CD14-positive monocyte (primary cell): Measurements from ENCODE around the gene B3GNT2. TPM values are rescaled to one million over a fixed set of nuclear protein-coding genes. Genes with fewer than 3 reads are reported as not detected.
A peak's percentile ranks its signal among the peaks of the same experiment; 100 is the strongest.

ENCODE experiments used
- DNase-seq, 3 donors: peaks; one replicate each; pipeline ENCODE4 v3.0.0-alpha.2; 2011 to 2022
- H2AFZ ChIP-seq: 2 replicates; pipeline ENCODE4 v1.6.0; 2012; ENCODE audit warnings: mild to moderate bottlenecking, low read depth, low read length, inconsistent platforms; ENCODE audit not compliant: insufficient read depth, poor library complexity, severe bottlenecking
- H3K27ac ChIP-seq, 2 donors: 1 replicate in 1 of 2; 2 replicates in 1 of 2; pipeline ENCODE4 v1.5.1; 2012 to 2013; ENCODE audit warnings: low read length in 2 of 2, control low read depth in 1 of 2, inconsistent platforms in 1 of 2, low read depth in 1 of 2, mild to moderate bottlenecking in 1 of 2
- H3K27me3 ChIP-seq, 2 donors: one replicate each; pipeline versions ENCODE4 v1.6.0 to v1.6.1; 2011 to 2013; ENCODE audit warnings: low read length in 2 of 2; ENCODE audit not compliant: control insufficient read depth in 2 of 2, insufficient read depth in 2 of 2
- H3K36me3 ChIP-seq, 2 donors: replicated peaks in 1 of 2; 1 replicate in 1 of 2; 2 replicates in 1 of 2; pipeline versions ENCODE4 v1.5.1 to v1.6.1; 2012 to 2013; ENCODE audit warnings: low read length in 2 of 2, control low read depth in 1 of 2, inconsistent platforms in 1 of 2, mild to moderate bottlenecking in 1 of 2; ENCODE audit not compliant: insufficient read depth in 2 of 2, control insufficient read depth in 1 of 2
- H3K4me1 ChIP-seq, 2 donors: 1 replicate in 1 of 2; 2 replicates in 1 of 2; pipeline versions ENCODE4 v1.5.1 to v1.6.1; 2012 to 2013; ENCODE audit warnings: low read length in 2 of 2, control low read depth in 1 of 2, inconsistent platforms in 1 of 2, mild to moderate bottlenecking in 1 of 2, moderate library complexity in 1 of 2; ENCODE audit not compliant: insufficient read depth in 2 of 2, control insufficient read depth in 1 of 2
- H3K4me2 ChIP-seq: replicated peaks from 2 replicates; pipeline ENCODE3; 2012; ENCODE audit warnings: low read length, moderate library complexity, mild to moderate bottlenecking; ENCODE audit not compliant: poor library complexity, severe bottlenecking; ENCODE audit errors: extremely low read depth
- H3K4me3 ChIP-seq, 3 experiments: fragments of 200-600 bp in 1 of 3; sonication (generic) in 1 of 3; replicated peaks in 1 of 3; 1 replicate in 2 of 3; 2 replicates in 1 of 3; pipeline ENCODE4 v1.5.1; 2011 to 2013; ENCODE audit warnings: low read length in 3 of 3, mild to moderate bottlenecking in 3 of 3, control low read depth in 2 of 3, low read depth in 2 of 3, inconsistent platforms in 1 of 3, moderate library complexity in 1 of 3
- H3K79me2 ChIP-seq: 2 replicates; pipeline ENCODE4 v1.6.0; 2012; ENCODE audit warnings: mild to moderate bottlenecking, control low read depth, inconsistent platforms, low read length, moderate library complexity; ENCODE audit not compliant: insufficient read depth
- H3K9ac ChIP-seq: 2 replicates; pipeline ENCODE4 v1.6.0; 2017; ENCODE audit warnings: low read length, mild to moderate bottlenecking; ENCODE audit not compliant: insufficient read depth, poor library complexity, severe bottlenecking
- H3K9me3 ChIP-seq, 2 donors: replicated peaks in 1 of 2; 1 replicate in 1 of 2; 2 replicates in 1 of 2; pipeline versions ENCODE4 v1.5.1 to v1.6.1; 2012 to 2013; ENCODE audit warnings: low read length in 2 of 2, control low read depth in 1 of 2; ENCODE audit not compliant: control insufficient read depth in 1 of 2, insufficient read depth in 1 of 2
- H4K20me1 ChIP-seq: 2 replicates; pipeline ENCODE4 v1.6.0; 2012; ENCODE audit warnings: mild to moderate bottlenecking, low read length, control low read depth, moderate library complexity; ENCODE audit not compliant: insufficient read depth
- H3K27ac Mint-ChIP-seq, 7 donors: one replicate each; pipeline ENCODE4 v1.8.0; 2020; ENCODE audit warnings: mild to moderate bottlenecking in 7 of 7, mixed read lengths in 7 of 7, moderate library complexity in 6 of 7, inconsistent platforms in 2 of 7
- H3K27me3 Mint-ChIP-seq, 3 donors: one replicate each; pipeline ENCODE4 v1.8.0; 2021 to 2022; ENCODE audit warnings: low read depth in 3 of 3, mild to moderate bottlenecking in 3 of 3, mixed read lengths in 3 of 3, moderate library complexity in 3 of 3, inconsistent platforms in 1 of 3
- H3K36me3 Mint-ChIP-seq, 2 donors: one replicate each; pipeline ENCODE4 v1.8.0; 2020; ENCODE audit warnings: mixed read lengths in 2 of 2, inconsistent platforms in 1 of 2, mild to moderate bottlenecking in 1 of 2
- H3K4me1 Mint-ChIP-seq: one replicate; pipeline ENCODE4 v1.8.0; 2020; ENCODE audit warnings: mild to moderate bottlenecking, mixed read lengths
- H3K4me3 Mint-ChIP-seq, 2 donors: one replicate each; pipeline ENCODE4 v1.8.0; 2020; ENCODE audit warnings: mild to moderate bottlenecking in 2 of 2, mixed read lengths in 2 of 2, moderate library complexity in 1 of 2
- H3K9me3 Mint-ChIP-seq, 7 donors: one replicate each; pipeline ENCODE4 v1.8.0; 2020 to 2022; ENCODE audit warnings: mixed read lengths in 7 of 7, mild to moderate bottlenecking in 6 of 7, moderate library complexity in 6 of 7, inconsistent platforms in 2 of 7
- WGBS: methylation state at CpG from one replicate; pipeline ENCODE4 v1.1.5; 2013; ENCODE audit warnings: missing lambda C conversion rate; ENCODE audit not compliant: insufficient coverage; 5-methylcytosine and 5-hydroxymethylcytosine counted together
- intact Hi-C, 2 donors: fragments of 100-400 bp; cut with micrococcal nuclease; formaldehyde crosslinking; loops; one replicate each; pipeline versions ENCODE4 v1.15.0 to v1.15.1; 2023
- polyA plus RNA-seq, 3 donors: library from polyadenylated mRNA; depleted of rRNA in 1 of 3; unstranded in 2 of 3; stranded (reverse) in 1 of 3; fragments of 300-500 nt in 2 of 3; fragments of >200 nt in 1 of 3; fragmentation: Illumina TruSeq in 2 of 3; gene quantifications; 1 replicate in 2 of 3; 2 replicates in 1 of 3; pipeline ENCODE4 v1.2.3, GENCODE V29; 2012 to 2021
- TF ChIP-seq, protein P1 (sequence below): fragments of 200-600 bp; IDR thresholded peaks from one replicate; pipeline ENCODE4 v1.8.0; 2022; ENCODE audit warnings: antibody characterized with exemption, mild to moderate bottlenecking

B3GNT2 gene
- polyA plus RNA-seq, 3 donors: 15.9 to 34.7 (median 18.5) TPM

DNA sequence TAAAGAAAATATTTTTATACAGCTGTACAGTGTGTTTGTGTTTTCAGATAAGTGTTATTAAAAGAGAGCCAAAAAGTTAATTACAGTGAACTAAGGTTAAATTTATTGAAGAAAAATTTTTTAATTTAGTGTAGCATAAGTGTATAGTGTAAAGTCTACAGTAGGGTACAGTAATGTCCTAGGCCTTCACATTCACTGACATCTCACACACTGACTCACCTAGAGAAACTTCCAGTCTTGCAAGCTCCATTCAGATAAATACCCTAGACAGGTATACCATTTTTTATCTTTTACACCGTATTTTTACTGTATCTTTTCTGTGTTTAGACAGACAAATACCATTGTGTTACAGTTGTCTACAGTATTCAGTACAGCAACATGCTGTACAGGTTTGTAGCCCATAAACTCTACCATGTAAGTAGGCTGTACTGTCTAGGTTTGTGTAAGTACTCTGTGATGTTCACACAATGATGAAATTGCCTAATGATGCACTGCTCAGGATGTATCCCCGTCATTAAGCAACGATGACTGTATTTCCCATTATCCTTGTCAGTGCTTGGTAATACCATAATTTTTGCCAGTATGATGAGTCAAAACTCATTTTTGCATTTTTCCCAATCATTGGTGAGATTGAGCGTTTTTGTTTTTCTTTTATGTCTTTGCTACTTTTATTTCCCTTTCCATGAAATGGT, 48.2 kb upstream of the B3GNT2 start:
- WGBS: no CpG with 5 or more reads among the region's 4 CpGs
- H3K27ac ChIP-seq: no peak overlapping the region
- H2AFZ ChIP-seq: no peak overlapping the region
- Mint-ChIP-seq H3K9me3 (no peaks in the 10 kb centered on the region), H3K4me3 (peak overlapping the region in 1 of 2 donors; percentile 35), H3K36me3 (peaks cover 0 to 11% of the 10 kb centered on the region in 2 donors), H3K27ac (no peak overlapping the region), H3K27me3 (no peaks in the 10 kb centered on the region), H3K4me1 (peaks cover 24% of the 10 kb centered on the region)
- no peaks in the 10 kb centered on the region for H4K20me1 ChIP-seq
- no peak overlapping the region for H3K9ac ChIP-seq
- H3K4me1 ChIP-seq: peaks cover 3 to 12% of the 10 kb centered on the region in 2 donors
- no peaks in the 10 kb centered on the region for H3K27me3 ChIP-seq
- TF ChIP-seq, protein P1, sequence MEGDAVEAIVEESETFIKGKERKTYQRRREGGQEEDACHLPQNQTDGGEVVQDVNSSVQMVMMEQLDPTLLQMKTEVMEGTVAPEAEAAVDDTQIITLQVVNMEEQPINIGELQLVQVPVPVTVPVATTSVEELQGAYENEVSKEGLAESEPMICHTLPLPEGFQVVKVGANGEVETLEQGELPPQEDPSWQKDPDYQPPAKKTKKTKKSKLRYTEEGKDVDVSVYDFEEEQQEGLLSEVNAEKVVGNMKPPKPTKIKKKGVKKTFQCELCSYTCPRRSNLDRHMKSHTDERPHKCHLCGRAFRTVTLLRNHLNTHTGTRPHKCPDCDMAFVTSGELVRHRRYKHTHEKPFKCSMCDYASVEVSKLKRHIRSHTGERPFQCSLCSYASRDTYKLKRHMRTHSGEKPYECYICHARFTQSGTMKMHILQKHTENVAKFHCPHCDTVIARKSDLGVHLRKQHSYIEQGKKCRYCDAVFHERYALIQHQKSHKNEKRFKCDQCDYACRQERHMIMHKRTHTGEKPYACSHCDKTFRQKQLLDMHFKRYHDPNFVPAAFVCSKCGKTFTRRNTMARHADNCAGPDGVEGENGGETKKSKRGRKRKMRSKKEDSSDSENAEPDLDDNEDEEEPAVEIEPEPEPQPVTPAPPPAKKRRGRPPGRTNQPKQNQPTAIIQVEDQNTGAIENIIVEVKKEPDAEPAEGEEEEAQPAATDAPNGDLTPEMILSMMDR: no peak
- peak; percentile 52 to 80 (median 64) for DNase-seq
- no peaks in the 10 kb centered on the region for H3K36me3 ChIP-seq
- intact Hi-C loops: no loop called here
- H3K9me3 ChIP-seq: no peaks in the 10 kb centered on the region
- no peak overlapping the region for H3K4me2 ChIP-seq
- H3K4me3 ChIP-seq: no peak overlapping the region
- H3K79me2 ChIP-seq: no peaks in the 10 kb centered on the region

DNA sequence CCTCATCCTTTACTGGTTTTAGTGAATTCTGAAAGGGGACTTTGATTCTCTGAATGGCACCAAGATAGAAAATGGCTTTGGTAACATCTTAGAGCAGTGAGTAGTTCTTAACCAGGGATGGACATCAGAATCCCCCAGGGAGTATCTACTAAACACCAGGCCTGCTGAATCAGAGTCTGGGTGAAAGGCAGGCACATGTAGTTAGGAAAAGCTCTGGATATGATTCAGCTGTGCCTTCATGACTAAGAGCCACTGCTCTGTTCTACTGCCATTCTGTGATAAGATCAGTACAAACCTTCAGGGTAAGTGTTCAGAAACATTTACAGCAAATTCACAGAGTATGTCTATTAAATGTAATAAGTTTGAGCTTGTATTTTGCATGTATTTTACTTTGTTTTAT, 46.2 kb upstream of the B3GNT2 start:
- intact Hi-C loops: no loop called here
- no peak overlapping the region for H3K27ac Mint-ChIP-seq
- H3K9me3 ChIP-seq: no peaks in the 10 kb centered on the region
- H3K9ac ChIP-seq: no peak overlapping the region
- no peak overlapping the region for H3K4me3 Mint-ChIP-seq
- H3K4me1 ChIP-seq: peaks cover 16 to 26% of the 10 kb centered on the region in 2 donors
- H2AFZ ChIP-seq: no peak overlapping the region
- H3K27me3 ChIP-seq: no peaks in the 10 kb centered on the region
- H3K9me3 Mint-ChIP-seq: peaks cover 0 to 3% (median 0%) of the 10 kb centered on the region in 7 donors
- peak in 1 of 3 donors; percentile 55 for DNase-seq
- no peak overlapping the region for H3K4me2 ChIP-seq
- TF ChIP-seq, protein P1: no peak
- H3K27me3 Mint-ChIP-seq: no peaks in the 10 kb centered on the region
- H4K20me1 ChIP-seq: no peaks in the 10 kb centered on the region
- H3K27ac ChIP-seq: no peak overlapping the region
- H3K4me3 ChIP-seq: no peak overlapping the region
- peaks cover 0 to 11% of the 10 kb centered on the region in 2 donors for H3K36me3 Mint-ChIP-seq
- no peaks in the 10 kb centered on the region for H3K79me2 ChIP-seq
- H3K36me3 ChIP-seq: no peaks in the 10 kb centered on the region
- peaks cover 38% of the 10 kb centered on the region for H3K4me1 Mint-ChIP-seq
